ENCODE results near the gene PRAME. TPM values are rescaled to one million over a fixed set of nuclear protein-coding genes. Genes with fewer than 3 reads are reported as not detected.

PRAME gene
- total and polyA plus RNA-seq, 10 donors = 0.04 to 0.24 (median 0.12) TPM; not detected in 6

GRCh38 chr22:22531770-22532546 is 27.1 kb downstream of the PRAME start:
- DNase-seq = no peak
- 83 to 89% (median 86%) methylated on average over 7 of the region's 7 CpGs for WGBS, 5 donors
- Histone ChIP-seq H3K27me3 (replicated peaks in 1 of 7) (no peaks in the 10 kb centered on the region), H3K9me3 (no peaks in the 10 kb centered on the region), H3K36me3 (no peaks in the 10 kb centered on the region), H3K4me3 (no peak overlapping the region), H3K4me1 (no peaks in the 10 kb centered on the region), H3K27ac (no peak overlapping the region)
- no peak for TF ChIP-seq CTCF (IDR thresholded peaks at IDR 0.05 in 8 of 11, conservative IDR thresholded peaks at IDR 0.05 in 3 of 11)
- intact Hi-C loops (cut with DNase I; ENCODE audit: low total_unique reads) = no loop called here

GRCh38 chr22:22528780-22529179 is 30.3 kb downstream of the PRAME start:
- intact Hi-C loops (cut with DNase I; ENCODE audit: low total_unique reads) = no loop called here
- no peaks in the 10 kb centered on the region for H3K4me1 ChIP-seq

GRCh38 chr22:22527312-22527711 is 31.8 kb downstream of the PRAME start:
- Histone ChIP-seq H3K4me3 (no peak overlapping the region), H3K27ac (no peak overlapping the region), H3K9me3 (no peaks in the 10 kb centered on the region), H3K4me1 (no peaks in the 10 kb centered on the region), H3K27me3 (replicated peaks in 1 of 7) (peaks cover 0 to 21% (median 0%) of the 10 kb centered on the region in 7 donors), H3K36me3 (no peaks in the 10 kb centered on the region)
- intact Hi-C loops (cut with DNase I; ENCODE audit: low total_unique reads) = no loop called here
- no peak for DNase-seq
- TF ChIP-seq POLR2AphosphoS5 (IDR thresholded peaks at IDR 0.05) (no peak), CTCF (IDR thresholded peaks at IDR 0.05 in 8 of 11, conservative IDR thresholded peaks at IDR 0.05 in 3 of 11) (no peak), POLR2A (IDR thresholded peaks at IDR 0.05) (no peak)
- 74 to 91% (median 84%) methylated on average over 5 of the region's 5 CpGs for WGBS, 5 donors

More at GRCh38 chr22:22528780-22529179, 30.3 kb downstream of the PRAME start:
- no peaks in the 10 kb centered on the region for H3K36me3 ChIP-seq
- H3K27ac ChIP-seq = no peak overlapping the region
- peaks cover 0 to 13% (median 0%) of the 10 kb centered on the region in 7 donors for H3K27me3 ChIP-seq (replicated peaks in 1 of 7)
- WGBS, 5 donors = 85 to 100% (median 93%) methylated on average over 2 of the region's 2 CpGs; no CpG with 5 or more reads in 1 of the 5 donors
- no peak for DNase-seq
- no peak overlapping the region for H3K4me3 ChIP-seq
- H3K9me3 ChIP-seq = no peaks in the 10 kb centered on the region
- TF ChIP-seq POLR2AphosphoS5 (IDR thresholded peaks at IDR 0.05) (no peak), CTCF (IDR thresholded peaks at IDR 0.05 in 8 of 11, conservative IDR thresholded peaks at IDR 0.05 in 3 of 11) (no peak), POLR2A (IDR thresholded peaks at IDR 0.05) (no peak)

- DNase-seq = no peak
Measured at GRCh38 chr22:22526125-22526912, 32.7 kb downstream of the PRAME start.

More at GRCh38 chr22:22526125-22526912, 32.7 kb downstream of the PRAME start:
- H3K9me3 ChIP-seq = no peaks in the 10 kb centered on the region
- H3K4me1 ChIP-seq = no peaks in the 10 kb centered on the region
- no peak for TF ChIP-seq CTCF (IDR thresholded peaks at IDR 0.05 in 8 of 11, conservative IDR thresholded peaks at IDR 0.05 in 3 of 11)
- TF ChIP-seq POLR2AphosphoS5 (IDR thresholded peaks at IDR 0.05) = no peak
- no peak for TF ChIP-seq POLR2A (IDR thresholded peaks at IDR 0.05)
- no peak overlapping the region for H3K4me3 ChIP-seq
- peaks cover 0 to 21% (median 0%) of the 10 kb centered on the region in 7 donors for H3K27me3 ChIP-seq (replicated peaks in 1 of 7)
- 86 to 88% (median 87%) methylated on average over 4 of the region's 4 CpGs for WGBS, 5 donors
- H3K27ac ChIP-seq = no peak overlapping the region
- intact Hi-C loops (cut with DNase I; ENCODE audit: low total_unique reads) = no loop called here
- no peaks in the 10 kb centered on the region for H3K36me3 ChIP-seq
